ENCODE measurements around the gene NOC4L. TPM values are rescaled to one million over a fixed set of nuclear protein-coding genes. Genes with fewer than 3 reads are reported as not detected.

Gene NOC4L
- total and polyA plus RNA-seq, 2 experiments from 2014 or later: 42.4 to 54.7 TPM

- DNase-seq (ENCODE audit: low spot score) (no peak), ATAC-seq (no peak)
- no peak overlapping the region for H3K27ac Mint-ChIP-seq
- Histone ChIP-seq H2AFZ (no peak overlapping the region), H3F3A (replicated peaks; ENCODE audit: low read depth) (no peaks in the 10 kb centered on the region), H3K4me3 (no peak overlapping the region), H3K4me1 (ENCODE audit: insufficient read depth) (no peaks in the 10 kb centered on the region), H3K36me3 (ENCODE audit: insufficient read depth) (no peaks in the 10 kb centered on the region), H4K20me1 (replicated peaks; ENCODE audit: insufficient read depth) (no peaks in the 10 kb centered on the region), H3K4me2 (no peak overlapping the region), H3K27ac (ENCODE audit: low read depth) (no peak overlapping the region), H3K27me3 (ENCODE audit: insufficient read depth) (no peaks in the 10 kb centered on the region), H3K9me2 (ENCODE audit: insufficient read depth) (no peaks in the 10 kb centered on the region), H3K79me2 (replicated peaks; ENCODE audit: insufficient read depth) (no peaks in the 10 kb centered on the region)
- no peak overlapping the region for H3K4me3 Mint-ChIP-seq
- no peaks in the 10 kb centered on the region; the same call in 2 of the 3 replicates for H3K36me3 Mint-ChIP-seq (ENCODE audit: low read depth)
- peaks cover 13% of the 10 kb centered on the region for H3K9me3 Mint-ChIP-seq
- no peak for TF ChIP-seq EZH2phosphoT487 (IDR thresholded peaks at IDR 0.05; ENCODE audit: unreplicated experiment)
- no peak for TF ChIP-seq STAT1 (IDR thresholded peaks at IDR 0.05; ENCODE audit: unreplicated experiment)
- TF ChIP-seq ZNF331 (CRISPR knock-in tag; IDR thresholded peaks at IDR 0.05; ENCODE audit: low read depth): no peak
- no peak for TF ChIP-seq NANOG (IDR thresholded peaks at IDR 0.05; ENCODE audit: borderline replicate concordance)
- TF ChIP-seq EZH2 (IDR thresholded peaks at IDR 0.05; ENCODE audit: low read depth, unreplicated experiment): no peak
- TF ChIP-seq ZNF114 (CRISPR knock-in tag; IDR thresholded peaks at IDR 0.05): no peak
- TF ChIP-seq JUNB (IDR thresholded peaks at IDR 0.05; ENCODE audit: unreplicated experiment): no peak
- no peak for TF ChIP-seq POLR2AphosphoS5 (IDR thresholded peaks at IDR 0.05; ENCODE audit: low read depth)
- H3K4me1 Mint-ChIP-seq: no peaks in the 10 kb centered on the region
- H3K27me3 Mint-ChIP-seq (ENCODE audit: insufficient read depth, low read depth, poor library complexity): peaks cover 8% of the 10 kb centered on the region
Observed at GRCh38 chr12:132166801-132167591, 22.7 kb downstream of the NOC4L start.

DNA sequence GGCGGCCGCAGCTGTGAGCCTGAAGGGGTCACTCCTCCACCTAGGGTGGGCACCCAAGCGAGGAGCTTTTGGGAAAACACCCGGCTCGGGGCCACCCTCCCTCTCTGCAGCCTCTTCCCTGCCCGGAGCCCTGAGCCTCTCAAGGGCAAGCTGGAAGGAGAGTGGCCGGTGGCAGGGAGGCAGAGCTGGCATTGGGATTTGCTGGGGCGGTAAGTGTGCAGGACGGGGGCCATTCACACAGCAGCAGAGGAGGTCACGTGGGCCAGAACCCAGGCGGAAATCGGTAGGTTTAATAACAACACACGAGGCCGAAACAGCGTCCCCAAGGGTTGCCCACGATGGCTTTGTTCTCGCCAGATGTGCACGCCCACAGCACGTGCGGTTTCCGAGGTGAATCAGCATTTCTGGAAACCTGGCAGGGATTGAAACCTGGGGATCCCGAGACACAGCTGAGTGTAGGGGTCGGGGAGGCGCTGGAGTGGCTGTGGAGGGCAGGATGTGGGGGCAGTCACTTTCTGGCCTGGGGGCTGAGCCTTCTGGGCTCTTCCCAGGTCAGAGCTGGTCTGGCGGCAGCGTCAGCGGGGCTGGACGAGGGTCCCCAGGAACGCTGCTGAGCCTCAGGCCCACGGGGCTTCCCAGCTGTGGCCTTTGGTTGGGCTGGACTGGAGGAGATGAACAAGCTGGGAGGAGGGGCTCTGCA lies 23.5 kb downstream of the NOC4L start:
- Histone ChIP-seq H3K27me3 (ENCODE audit: insufficient read depth) (no peaks in the 10 kb centered on the region), H3K4me1 (ENCODE audit: insufficient read depth) (no peaks in the 10 kb centered on the region)
- no peak for DNase-seq (ENCODE audit: low spot score)
- TF ChIP-seq POLR2AphosphoS5 (IDR thresholded peaks at IDR 0.05; ENCODE audit: low read depth) (no peak), JUNB (IDR thresholded peaks at IDR 0.05; ENCODE audit: unreplicated experiment) (no peak), CTCF (conservative IDR thresholded peaks at IDR 0.05; ENCODE audit: low read depth in 2 of 2) (0 out of 4 replicates have a peak, but pooled peaks of 1 of the 2 experiments have one; percentile 10), ZNF331 (CRISPR knock-in tag; IDR thresholded peaks at IDR 0.05; ENCODE audit: low read depth) (no peak)
- TF ChIP-seq, protein P1, sequence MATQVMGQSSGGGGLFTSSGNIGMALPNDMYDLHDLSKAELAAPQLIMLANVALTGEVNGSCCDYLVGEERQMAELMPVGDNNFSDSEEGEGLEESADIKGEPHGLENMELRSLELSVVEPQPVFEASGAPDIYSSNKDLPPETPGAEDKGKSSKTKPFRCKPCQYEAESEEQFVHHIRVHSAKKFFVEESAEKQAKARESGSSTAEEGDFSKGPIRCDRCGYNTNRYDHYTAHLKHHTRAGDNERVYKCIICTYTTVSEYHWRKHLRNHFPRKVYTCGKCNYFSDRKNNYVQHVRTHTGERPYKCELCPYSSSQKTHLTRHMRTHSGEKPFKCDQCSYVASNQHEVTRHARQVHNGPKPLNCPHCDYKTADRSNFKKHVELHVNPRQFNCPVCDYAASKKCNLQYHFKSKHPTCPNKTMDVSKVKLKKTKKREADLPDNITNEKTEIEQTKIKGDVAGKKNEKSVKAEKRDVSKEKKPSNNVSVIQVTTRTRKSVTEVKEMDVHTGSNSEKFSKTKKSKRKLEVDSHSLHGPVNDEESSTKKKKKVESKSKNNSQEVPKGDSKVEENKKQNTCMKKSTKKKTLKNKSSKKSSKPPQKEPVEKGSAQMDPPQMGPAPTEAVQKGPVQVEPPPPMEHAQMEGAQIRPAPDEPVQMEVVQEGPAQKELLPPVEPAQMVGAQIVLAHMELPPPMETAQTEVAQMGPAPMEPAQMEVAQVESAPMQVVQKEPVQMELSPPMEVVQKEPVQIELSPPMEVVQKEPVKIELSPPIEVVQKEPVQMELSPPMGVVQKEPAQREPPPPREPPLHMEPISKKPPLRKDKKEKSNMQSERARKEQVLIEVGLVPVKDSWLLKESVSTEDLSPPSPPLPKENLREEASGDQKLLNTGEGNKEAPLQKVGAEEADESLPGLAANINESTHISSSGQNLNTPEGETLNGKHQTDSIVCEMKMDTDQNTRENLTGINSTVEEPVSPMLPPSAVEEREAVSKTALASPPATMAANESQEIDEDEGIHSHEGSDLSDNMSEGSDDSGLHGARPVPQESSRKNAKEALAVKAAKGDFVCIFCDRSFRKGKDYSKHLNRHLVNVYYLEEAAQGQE (IDR thresholded peaks at IDR 0.05; ENCODE audit: unreplicated experiment): no peak

More for the DNA sequence above, 23.5 kb downstream of the NOC4L start:
- Histone ChIP-seq H3K36me3 (ENCODE audit: insufficient read depth) (no peaks in the 10 kb centered on the region), H2AFZ (no peak overlapping the region), H3K79me2 (replicated peaks; ENCODE audit: insufficient read depth) (no peaks in the 10 kb centered on the region), H3K27ac (ENCODE audit: low read depth) (no peak overlapping the region), H3K9me2 (ENCODE audit: insufficient read depth) (no peaks in the 10 kb centered on the region), H3F3A (replicated peaks; ENCODE audit: low read depth) (no peaks in the 10 kb centered on the region), H4K20me1 (replicated peaks; ENCODE audit: insufficient read depth) (no peaks in the 10 kb centered on the region), H3K4me3 (no peak overlapping the region), H3K4me2 (no peak overlapping the region)
- Mint-ChIP-seq H3K9me3 (peaks cover 13% of the 10 kb centered on the region), H3K4me1 (no peaks in the 10 kb centered on the region), H3K27ac (no peak overlapping the region), H3K4me3 (no peak overlapping the region), H3K27me3 (ENCODE audit: insufficient read depth, low read depth, poor library complexity) (peaks cover 11% of the 10 kb centered on the region), H3K36me3 (ENCODE audit: low read depth) (no peaks in the 10 kb centered on the region; the same call in 2 of the 3 replicates)
- ATAC-seq: no peak

All from GM23338 (cell line).